GM21526 (cell line): ENCODE results near the gene PRELP.

Experiments used
- ATAC-seq: cut with Tn5 transposase; IDR thresholded peaks from one replicate; pipeline ENCODE4 v1.9.1; 2021; ENCODE audit warnings: moderate library complexity; ENCODE audit not compliant: unreplicated experiment, low FRiP score

Gene PRELP

DNA sequence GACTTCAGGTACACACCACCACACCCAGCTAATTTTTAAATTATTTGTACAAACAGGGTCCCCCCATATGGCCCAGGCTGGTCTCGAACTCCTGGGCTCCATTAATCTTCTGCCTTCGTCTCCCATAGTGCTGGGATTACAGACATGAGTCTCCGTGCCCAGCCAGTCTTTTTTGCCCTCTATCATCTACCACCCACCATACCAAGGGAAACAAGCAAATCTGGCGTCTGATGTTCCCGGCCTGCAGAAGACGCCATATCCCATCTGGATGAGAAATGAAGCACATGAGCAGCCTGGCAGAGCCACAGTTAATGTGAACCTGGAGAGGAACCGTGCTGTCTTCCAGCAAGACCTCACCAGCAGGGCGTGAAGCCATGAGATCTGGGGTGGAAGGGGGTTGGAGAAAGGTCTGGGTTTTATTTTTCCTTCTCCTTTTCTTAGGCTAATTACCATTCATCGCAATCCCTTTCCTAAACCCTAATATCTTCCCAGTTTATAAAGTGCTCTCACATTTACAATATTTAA, 1.8 kb upstream of the PRELP start:
- no peak for ATAC-seq

DNA sequence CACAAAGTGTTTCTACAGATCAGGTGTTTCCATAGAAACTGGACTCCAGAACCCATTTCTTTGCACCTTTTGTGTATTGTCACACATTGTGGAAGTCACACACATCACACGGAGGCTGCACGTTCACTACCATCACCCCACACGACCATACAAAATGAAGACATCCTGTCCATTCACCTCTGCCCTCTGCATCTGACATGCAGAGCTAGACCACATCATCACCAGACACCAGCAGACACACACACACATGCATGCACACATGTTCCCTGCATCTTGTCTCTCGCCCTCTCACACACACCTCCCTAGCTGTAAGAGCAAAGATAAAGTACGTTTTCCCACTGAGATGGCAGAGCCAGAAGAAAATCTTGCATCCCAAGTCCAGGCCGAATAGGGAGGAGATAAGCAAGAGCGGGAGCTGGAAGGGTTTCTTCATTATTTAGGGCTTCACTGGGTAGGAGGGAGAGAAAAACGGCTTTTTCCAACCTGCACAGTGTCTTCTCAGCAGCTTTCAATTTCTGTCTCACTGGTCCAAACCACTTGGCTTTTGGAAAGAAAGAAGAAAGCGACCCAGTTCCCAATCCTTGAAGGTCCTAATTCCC, 709 bp downstream of the PRELP start:
- ATAC-seq, result no peak

DNA sequence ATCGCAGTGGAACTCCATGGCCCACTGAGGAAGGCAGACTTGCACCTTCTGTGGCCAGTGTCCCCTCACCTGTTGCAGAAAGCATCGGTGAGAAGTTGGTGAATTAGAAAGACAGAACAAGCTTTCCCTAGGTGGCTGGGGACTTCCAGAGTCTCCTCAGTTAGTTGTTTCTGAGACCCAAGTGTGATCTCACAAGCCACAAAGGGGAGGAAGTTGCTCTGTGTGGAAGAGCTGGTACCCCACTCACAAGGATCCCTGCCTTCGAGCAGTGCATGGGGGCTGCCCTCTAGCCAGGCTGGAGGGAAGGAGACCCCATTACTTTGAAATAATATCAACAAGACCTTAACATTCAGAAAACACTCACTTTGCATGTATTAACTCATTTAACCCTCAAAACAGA, 2.1 kb downstream of the PRELP start:
- no peak for ATAC-seq

DNA sequence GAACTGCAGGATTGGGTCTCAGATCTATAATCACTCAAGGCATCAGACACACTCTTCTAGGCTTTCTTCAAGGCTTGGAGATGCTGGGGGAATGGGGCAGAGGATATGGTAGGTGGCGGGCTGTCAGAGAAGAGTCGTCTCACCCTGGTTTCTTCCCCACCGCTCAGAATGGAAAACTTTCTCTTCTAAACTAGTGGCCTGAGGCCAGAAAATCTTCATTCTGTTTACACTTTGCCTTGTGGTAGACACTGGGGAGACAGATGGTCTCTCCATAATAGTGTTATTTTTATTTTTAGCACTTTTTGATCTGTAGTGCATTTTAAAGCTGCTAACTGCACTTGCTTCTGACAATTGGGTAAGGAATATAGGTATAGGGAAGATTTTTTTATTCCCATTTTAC, 2.6 kb downstream of the PRELP start:
- ATAC-seq, result no peak

DNA sequence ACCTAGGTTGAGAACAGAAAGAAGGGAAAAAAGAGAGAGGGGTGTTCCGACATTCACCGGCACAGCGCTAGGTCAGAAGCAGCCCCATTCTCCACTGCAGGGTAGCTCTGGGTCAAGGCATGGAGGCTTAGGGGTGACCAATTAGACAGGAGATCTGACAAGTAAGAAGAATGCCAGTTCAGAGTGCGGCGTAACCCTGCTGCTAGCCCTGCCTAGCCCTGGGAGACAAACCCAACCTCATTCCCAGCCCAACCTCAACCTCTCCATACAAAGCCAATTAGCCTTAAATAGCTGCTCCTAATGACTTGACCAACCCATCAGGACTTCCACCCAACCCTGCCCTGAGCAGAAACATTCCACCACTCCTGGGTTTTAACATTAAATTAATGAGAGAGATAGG, 3.4 kb downstream of the PRELP start:
- ATAC-seq, result no peak

DNA sequence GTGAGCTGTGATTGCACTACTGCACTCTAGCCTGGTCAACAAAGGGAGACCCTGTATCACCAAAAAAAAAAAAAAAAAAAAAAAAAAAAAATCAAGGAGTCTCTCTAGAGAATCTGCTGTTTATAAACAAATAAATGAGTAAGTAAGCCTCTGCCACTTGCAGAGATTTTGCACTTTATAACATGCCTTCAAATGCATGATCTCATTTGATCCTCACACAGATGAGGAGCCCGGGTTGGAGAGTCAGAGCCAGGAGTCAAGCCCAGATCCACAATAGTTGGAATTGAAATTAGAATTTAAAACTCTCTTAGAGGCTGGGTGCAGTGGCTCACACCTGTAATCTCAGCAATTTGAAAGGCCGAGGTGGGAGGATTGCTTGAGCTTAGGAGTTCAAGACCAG, 4.0 kb downstream of the PRELP start:
- ATAC-seq, result no peak

DNA sequence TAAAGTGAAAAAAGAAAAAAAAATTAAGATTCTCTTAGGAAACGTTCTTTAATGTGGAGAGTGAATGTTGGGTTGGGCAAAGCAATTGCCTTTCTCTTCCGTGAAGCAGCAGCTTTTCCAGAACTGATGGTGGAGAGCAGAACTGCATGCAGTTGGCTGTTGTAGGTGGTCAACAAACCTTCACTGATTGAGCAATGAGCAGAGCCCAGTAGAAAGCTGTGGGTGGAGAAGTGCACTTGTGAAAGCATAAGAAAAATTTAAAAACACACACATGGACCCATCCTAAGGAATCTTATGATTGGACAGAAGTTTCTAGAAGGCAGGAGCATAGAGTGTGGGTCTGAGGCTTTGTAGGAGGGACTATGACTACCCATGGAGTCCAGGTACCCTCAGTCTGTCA, 4.5 kb downstream of the PRELP start:
- no peak for ATAC-seq

DNA sequence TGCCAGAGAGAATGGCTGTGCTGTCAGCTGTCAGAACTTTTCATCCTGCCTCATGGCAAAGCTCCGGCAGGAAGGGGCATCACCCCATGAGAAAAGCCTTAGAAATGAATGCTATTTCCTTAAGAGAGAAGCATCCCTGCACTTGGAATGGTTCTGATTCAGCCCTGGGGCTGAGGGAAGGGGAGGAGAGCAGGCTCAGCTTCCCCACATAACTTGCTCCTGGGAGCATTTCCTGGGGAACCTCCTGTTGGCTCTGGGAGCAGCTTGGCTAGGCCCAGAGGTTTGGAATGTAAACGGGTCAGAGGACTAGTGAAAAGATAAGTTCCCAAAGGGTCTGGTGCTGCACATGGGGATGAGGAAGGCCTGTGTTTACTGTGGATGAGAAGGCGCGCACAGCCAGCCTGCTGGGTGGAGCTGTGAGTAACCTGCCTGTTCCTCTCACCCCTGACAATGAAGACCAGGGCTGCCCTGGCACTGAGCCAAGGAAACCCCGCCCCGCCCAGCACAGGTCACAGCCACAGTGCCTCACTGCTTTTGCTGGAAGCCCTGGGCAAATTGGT, 5.0 kb downstream of the PRELP start:
- no peak for ATAC-seq

DNA sequence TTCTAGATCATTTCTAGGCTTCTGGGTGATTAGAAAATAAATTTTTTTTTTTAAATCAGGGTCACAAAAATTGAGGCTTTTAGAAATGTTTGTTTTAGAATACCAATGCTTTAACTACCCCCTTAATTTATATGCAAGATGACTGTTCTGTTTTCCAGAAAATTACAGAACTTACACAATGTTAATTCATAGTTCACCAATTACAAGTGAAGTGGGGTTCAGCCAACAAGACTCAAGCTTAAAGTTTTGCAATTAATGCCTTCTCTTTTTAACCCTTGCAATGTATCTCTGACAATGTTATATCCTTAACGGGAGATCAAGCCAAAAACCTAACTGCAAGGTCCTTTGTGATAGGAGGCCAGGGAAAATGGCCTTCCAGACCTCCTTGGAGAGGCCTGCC, 5.6 kb downstream of the PRELP start:
- ATAC-seq, result no peak

DNA sequence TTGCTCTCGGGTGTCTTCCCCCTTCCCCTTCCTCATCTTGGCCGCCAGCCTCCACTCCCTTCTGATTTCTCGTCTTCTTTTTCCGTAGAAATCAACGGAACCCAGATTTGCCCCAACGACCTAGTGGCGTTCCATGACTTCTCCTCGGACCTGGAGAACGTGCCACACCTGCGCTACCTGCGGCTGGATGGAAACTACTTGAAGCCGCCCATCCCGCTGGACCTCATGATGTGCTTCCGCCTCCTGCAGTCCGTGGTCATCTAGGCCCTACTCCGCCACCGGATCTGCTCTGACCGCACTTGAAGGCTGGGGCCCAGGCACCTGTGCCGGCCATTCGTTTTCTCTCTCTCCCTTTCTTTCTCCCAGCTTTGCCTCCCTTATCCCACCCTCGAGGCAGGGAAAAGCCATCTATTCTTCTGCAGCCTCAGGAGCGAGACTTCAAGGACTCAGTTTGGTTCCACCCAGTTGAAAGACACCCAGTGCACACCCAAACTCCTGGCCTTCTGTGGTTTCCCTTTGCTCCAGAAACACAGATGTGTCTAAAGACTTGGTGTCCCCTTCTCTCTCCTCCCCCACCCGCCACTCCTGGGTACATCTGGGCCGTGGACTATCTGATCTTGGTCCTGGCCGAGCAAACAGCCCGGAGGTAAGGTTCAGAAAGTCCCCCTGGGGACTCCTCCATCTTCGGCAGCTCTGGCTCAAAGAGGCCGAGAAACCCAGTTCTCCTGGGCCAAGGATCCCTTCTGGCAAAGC, 11.2 kb downstream of the PRELP start:
- no peak for ATAC-seq

DNA sequence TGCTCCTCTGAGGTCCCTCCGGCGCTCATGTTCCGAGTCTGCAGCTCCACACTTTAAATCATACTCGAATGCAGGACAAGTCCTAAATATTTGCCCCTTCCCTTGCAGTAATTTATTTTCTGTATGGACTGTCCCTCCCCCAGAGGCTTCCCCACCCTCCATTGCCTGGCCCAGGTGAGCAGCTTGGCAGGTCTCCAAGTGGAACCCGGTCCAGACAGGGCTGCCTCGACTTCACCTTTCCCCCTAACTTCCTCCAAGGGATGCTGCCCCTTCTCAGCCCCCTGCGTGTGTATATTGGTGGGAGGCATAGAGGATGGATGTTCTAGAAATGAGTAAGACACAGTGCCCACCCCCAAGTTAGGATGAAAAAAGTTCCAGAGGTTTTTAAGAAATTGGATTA, 12.9 kb downstream of the PRELP start:
- ATAC-seq, result no peak

DNA sequence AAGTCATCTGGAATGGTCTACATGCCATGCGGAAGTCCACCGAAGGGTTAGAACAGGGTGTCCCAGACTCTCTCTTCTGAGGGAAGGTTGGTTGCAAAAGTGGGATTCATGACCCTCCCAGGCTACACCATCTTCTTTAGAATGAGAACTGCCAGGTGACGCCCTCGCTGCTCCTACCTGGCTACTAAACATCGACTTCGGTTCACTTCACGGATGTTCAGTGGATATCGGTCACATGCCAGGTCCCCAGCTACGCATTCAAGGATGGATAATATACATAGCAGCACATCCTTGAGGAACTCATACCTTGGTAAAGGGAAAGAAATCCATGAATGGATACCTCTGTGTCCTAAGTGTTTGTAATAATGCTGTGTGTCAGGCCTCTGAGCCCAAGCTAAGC, 15.0 kb downstream of the PRELP start:
- no peak for ATAC-seq

DNA sequence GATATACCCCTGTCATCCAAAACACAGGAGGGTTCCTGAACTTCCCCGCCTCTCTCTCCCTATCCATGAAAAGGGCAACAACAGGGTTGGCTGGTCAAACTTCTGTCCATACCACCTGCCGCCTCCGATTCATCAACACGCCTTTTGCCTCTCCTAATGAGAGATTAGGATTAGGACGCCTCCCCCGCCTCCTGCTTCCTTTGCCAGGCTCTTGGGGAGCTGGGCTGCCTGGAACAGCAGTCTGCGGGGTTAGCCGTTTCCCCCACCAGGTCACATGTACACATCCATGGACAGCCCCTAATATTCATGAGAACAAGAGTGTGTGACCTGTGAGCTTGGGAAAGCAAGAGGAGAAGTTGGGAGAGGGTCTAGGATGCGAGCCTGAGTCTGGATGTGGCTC, 16.1 kb downstream of the PRELP start:
- no peak for ATAC-seq

DNA sequence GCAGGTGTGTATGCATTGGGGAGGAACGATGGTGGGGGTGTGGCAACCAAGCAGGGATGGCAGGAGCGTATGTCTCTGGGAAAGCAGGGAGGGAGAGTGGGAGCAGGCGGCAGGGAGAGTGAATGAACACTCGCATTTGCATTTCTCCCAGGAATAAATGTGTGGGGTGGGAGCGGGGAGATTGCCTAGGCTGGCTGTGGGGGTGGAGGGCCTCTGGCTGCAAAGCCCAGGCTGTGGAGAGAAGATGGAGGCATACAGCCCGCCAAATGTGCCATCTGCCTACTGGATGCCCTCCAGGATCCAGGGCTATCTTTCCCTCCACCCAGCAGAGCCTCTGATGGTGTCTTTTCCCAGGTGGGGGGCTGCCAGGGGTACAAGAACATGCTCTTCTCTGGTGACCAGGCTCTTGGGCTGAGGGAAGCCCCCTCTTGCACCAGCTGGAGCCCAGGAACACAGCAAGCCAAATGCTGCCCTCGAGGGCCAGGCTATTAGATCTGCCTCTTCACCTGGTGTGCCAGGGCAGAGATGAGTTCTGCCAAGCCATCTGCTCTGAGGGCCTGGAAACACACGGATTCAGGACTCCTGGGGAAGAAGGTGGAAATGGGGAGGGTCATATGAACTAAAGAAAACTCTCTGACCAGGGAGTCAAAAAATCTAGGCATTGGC, 16.6 kb downstream of the PRELP start:
- ATAC-seq, result no peak

DNA sequence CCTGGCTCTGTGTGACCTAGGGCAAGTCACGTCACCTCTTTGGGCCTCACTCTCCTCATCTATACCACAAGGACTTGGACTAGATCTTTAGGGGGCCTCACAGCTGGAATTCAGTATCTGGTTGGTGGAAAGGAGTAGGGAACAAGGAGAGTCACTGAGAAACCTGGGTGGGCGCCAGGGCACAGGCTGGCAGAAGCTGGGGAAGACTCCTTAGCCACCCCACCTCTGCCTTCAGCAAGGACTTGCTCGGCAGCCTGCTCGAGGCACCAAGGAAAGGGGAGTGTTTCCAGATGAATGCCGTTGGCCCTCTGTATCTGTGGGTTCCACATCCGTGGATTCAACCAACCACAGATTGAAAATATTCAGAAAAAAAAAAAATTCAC, 17.1 kb downstream of the PRELP start:
- no peak for ATAC-seq

DNA sequence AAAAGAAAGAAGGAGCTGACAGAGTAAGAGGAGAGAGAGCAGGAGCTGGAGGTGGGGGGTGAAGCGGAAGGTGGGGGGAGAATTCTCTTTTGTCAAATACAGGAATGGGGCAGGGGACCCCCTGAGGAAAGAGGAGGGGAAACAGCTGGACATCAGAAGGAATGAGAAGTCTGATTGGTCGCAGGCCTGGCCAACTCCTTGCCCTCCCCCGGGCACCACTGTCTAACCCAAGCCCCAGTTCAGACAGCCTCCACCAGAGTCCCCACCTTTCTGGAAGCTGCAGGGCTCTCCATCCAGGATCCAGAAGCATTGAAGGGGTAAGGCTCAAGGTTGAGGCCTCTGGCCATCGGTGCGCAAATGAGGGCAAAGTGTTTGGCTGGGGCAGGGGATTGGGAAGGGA, 18.3 kb downstream of the PRELP start, which contains the start of gene OPTC:
OPTC (plus strand) TSS at position 253 of the 400 bp plus-strand sequence. CDS start 1,853 bp downstream, outside the sequence.
- ATAC-seq, result no peak

DNA sequence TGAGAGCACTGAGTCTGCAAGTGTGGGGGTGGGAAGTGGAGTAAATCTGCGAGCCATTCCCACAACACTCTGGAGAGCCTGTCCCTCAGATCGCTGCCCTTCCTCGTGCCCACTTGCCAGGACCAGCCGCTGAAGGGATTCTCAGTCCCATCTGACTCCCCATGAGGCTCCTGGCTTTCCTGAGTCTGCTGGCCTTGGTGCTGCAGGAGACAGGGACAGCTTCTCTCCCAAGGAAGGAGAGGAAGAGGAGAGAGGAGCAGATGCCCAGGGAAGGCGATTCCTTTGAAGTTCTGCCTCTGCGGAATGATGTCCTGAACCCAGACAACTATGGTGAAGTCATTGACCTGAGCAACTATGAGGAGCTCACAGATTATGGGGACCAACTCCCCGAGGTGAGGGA, 20.2 kb downstream of the PRELP start:
- no peak for ATAC-seq

DNA sequence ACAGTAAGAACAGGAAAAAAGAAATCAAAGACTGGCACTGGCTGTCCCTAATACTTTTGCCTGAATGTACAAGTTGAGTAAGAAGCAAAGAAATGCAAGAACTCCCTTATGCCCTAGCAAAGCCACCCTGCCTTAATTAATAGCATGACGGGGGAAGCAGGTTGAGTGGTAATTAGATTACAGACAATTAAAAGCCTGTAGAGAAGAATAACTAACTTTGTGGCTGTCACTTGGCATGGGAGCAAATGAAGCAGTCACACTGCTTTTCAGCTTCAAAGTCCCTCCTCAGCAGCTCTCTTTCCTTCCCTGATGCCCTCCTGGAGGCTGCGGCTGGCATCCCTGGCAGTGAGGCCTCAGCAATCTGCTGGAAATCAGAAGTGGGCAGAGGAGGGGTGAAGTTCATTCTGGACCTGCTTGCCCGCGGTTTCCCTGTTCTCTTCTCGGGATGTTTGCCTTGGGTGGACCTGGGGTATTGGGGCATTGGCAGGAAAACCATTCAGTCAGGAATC, 21.7 kb downstream of the PRELP start:
- no peak for ATAC-seq

DNA sequence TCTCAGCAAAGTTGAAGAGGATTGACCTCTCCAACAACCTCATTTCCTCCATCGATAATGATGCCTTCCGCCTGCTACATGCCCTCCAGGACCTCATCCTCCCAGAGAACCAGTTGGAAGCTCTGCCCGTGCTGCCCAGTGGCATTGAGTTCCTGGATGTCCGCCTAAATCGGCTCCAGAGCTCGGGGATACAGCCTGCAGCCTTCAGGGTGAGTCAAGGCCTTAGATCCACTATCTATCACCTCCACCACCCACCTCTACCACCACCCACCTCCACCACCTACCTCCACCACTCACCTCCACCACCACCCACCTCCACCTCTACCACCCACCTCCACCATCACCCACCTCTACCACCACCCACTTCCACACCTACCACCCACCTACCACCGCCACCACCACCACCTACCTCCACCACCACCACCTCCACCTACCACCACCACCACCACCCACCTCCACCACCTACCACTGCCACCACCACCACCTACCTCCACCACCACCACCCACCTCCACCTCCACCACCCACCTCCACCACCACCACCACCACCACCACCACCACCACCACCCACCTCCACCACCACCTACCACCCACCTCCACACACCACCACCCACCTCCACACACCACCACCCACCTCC, 24.2 kb downstream of the PRELP start:
- ATAC-seq, result no peak

DNA sequence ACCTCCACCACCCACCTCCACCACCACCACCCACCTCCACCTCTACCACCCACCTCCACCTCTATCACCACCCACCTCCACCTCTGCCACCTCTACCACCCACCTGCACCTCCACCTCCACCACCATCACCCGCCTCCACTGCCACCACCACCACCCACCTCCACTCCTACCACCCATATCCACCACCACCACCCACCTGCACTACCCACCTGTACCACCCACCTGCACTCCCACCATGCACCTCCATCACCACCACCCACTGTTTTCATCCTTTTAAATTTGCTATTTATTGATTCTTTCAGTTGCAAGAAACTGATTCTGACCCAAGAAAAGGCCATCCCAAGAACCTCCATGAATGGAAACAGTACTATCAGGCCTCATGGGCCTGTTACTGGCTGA, 24.7 kb downstream of the PRELP start:
- ATAC-seq, result no peak

DNA sequence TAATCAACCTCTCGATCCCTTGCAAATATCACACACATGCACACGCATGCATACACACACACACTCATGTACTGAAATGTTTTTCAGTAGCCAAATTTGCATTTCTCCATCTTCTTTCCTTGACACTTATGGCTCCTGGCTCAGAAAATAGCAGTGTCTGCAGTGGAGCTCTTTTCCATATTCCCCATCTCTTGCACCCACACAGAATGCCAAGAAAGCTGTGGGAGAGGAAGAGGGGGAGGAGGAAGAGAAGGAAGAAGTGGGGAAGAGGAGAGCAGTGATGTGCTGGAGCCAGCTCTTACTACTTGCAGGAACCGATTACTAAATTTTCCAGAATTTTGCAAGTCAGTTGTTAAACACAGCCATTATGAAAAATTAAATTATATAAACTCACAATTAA, 28.2 kb downstream of the PRELP start:
- ATAC-seq, result no peak
